Measurements from ENCODE around the gene PTPRN2. TPM values are rescaled to one million over a fixed set of nuclear protein-coding genes. Genes with fewer than 3 reads are reported as not detected.

Gene PTPRN2
- total and polyA plus RNA-seq, 2 experiments from 2014 or later: 0.28 TPM; not detected in 1

DNA sequence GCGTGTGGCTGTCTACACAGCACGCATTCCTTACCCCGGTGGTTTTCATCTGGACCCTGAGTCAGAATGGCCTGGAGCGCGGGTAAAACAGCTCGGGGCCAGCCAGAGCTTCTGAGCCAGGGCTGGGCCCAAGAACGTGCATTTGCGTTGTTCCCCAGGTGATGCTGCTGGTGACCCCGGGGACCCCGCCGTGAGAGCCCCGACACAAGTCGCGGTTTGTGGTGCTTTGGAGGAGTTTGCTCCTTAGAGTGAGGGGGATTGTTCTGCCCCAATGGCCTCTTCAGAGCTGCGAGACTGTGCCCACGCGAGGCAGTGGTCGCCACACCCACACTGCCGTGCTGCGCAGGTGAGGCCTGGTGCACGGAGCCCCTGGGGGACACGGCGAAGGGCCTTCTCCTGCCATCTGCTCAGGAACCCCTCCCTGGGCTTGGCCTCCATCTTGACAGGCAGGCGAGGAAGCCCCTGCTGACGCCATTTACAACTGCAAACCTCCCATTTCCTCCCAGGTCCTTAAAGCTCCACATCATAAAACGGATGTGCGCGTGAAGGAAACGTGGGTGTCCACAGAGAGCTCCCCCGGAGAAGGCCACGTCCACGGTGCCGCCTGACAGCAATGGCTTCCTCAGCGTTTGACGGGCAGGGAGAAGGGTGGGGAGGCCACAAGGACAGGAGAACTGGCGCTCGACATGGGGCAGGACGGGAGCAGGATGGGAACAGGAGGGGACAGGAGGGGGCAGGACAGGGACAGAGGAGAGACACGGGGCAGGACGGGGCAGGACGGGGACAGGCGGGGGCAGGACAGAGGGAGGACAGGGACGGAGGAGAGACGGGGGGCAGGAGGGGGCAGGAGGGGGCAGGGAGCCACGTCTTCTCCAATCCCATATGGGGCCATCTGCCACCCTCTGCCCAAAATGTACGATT lies 773.6 kb downstream of the PTPRN2 start:
- no peak overlapping the region for H3K27ac ChIP-seq
- TF ChIP-seq, protein P1, sequence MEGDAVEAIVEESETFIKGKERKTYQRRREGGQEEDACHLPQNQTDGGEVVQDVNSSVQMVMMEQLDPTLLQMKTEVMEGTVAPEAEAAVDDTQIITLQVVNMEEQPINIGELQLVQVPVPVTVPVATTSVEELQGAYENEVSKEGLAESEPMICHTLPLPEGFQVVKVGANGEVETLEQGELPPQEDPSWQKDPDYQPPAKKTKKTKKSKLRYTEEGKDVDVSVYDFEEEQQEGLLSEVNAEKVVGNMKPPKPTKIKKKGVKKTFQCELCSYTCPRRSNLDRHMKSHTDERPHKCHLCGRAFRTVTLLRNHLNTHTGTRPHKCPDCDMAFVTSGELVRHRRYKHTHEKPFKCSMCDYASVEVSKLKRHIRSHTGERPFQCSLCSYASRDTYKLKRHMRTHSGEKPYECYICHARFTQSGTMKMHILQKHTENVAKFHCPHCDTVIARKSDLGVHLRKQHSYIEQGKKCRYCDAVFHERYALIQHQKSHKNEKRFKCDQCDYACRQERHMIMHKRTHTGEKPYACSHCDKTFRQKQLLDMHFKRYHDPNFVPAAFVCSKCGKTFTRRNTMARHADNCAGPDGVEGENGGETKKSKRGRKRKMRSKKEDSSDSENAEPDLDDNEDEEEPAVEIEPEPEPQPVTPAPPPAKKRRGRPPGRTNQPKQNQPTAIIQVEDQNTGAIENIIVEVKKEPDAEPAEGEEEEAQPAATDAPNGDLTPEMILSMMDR (IDR thresholded peaks at IDR 0.05; ENCODE audit: low read depth, low read length): no peak
- DNase-seq (ENCODE audit: low read depth in 1 of 2, low spot score in 1 of 2): no peak

DNA sequence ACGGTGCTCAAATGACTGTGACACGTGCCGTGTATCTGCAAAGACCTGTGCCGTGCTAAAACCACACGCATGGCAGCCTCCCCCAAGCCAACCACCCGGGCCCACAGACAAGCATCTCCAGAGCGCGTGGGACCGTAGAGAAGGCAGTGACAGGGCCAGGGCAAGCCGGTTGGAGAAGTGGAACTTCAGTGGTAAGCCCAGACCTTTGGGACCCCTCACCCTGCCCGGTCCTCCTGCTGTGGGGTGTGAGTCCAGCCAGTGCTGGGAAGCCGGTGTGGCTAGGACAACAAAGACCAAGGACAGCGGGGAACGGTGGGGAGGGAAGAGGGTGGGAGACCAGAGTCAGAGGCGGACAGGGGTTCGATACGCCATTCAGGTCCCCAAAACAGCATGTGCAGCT lies 774.6 kb downstream of the PTPRN2 start:
- H3K4me1 ChIP-seq (ENCODE audit: low read depth): no peaks in the 10 kb centered on the region
- no peak overlapping the region for H3K27ac ChIP-seq
- no peaks in the 10 kb centered on the region for H3K27me3 ChIP-seq
- H3K4me3 ChIP-seq: no peak overlapping the region
- H3K36me3 ChIP-seq: no peaks in the 10 kb centered on the region
- DNase-seq (ENCODE audit: low read depth in 1 of 2, low spot score in 1 of 2): no peak
- TF ChIP-seq, protein P1 (IDR thresholded peaks at IDR 0.05; ENCODE audit: low read depth, low read length): no peak
- H3K9me3 ChIP-seq (ENCODE audit: low read depth): no peaks in the 10 kb centered on the region

More for the DNA sequence above, 773.6 kb downstream of the PTPRN2 start:
- Histone ChIP-seq H3K36me3 (no peaks in the 10 kb centered on the region), H3K27me3 (no peaks in the 10 kb centered on the region), H3K9me3 (ENCODE audit: low read depth) (no peaks in the 10 kb centered on the region), H3K4me3 (no peak overlapping the region), H3K4me1 (ENCODE audit: low read depth) (no peaks in the 10 kb centered on the region)

DNA sequence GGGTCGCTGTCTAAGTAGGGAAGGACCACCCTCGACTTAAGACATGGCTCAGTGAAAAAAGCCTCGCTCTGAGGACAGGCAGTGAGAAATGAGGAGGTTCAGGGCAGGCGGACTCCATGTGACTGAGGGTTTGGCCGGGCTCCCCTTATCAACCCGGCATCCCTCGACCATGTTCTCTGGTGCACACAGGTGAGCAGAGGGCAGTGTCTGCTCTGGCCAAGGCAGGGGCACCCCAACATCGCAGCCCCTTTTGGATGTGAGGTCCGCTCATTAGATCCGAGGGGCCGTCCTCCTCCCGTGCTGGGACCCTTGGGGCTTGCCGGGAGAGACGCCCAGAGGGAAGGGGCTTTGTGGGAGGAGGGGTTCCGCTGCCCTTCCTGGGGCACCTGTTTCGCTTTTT lies 775.7 kb downstream of the PTPRN2 start:
- H3K4me3 ChIP-seq: no peak overlapping the region
- TF ChIP-seq, protein P1 (IDR thresholded peaks at IDR 0.05; ENCODE audit: low read depth, low read length): no peak

DNA sequence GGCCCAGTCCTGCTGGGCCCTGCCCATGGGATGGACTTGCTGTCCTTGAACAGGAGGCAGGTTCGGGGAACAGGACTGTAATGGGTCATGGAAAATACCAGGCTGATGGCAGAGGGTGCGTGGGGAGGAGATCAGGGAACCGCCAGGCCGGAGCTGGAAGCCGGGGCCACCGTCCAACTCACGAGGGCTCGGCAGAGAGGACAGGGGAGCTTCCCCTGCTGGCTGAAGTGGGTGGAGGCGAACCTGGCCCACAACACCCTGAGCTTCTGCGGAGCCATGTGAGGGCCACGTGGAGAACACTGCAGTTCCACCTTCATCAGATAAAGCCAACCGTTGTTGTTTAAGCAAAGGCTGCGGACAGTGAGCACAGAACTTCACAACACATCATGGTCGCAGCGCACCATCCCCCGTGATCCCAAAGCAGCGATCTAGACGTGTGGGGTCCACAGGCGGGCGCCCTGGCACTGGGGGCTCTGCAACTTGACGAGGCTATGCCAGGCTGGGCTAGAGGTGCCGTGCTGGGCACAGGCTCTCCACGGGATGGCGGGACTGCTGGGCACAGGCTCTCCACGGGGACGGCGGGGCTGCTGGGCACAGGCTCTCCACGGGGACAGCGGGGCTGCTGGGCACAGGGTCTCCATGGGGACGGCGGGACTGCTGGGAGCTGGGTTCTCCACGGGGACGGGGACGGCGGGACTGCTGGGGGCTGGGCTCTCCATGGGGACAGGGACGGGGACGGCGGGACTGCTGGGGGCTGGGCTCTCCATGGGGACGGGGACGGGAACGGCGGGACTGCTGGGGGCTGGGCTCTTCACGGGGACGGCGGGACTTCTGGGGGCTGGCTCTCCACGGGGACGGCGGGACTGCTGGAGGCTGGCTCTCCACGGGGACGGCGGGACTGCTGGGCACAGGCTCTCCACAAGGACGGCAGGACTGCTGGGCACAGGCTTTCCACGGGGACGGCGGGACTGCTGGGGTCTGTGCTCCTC lies 777.5 kb downstream of the PTPRN2 start:
- no peak overlapping the region for H3K4me3 ChIP-seq
- H3K27ac ChIP-seq: no peak overlapping the region
- no peaks in the 10 kb centered on the region for H3K27me3 ChIP-seq
- no peaks in the 10 kb centered on the region for H3K9me3 ChIP-seq (ENCODE audit: low read depth)
- no peak for DNase-seq (ENCODE audit: low read depth in 1 of 2, low spot score in 1 of 2)
- TF ChIP-seq, protein P1 (IDR thresholded peaks at IDR 0.05; ENCODE audit: low read depth, low read length): no peak
- H3K36me3 ChIP-seq: no peaks in the 10 kb centered on the region
- H3K4me1 ChIP-seq (ENCODE audit: low read depth): no peaks in the 10 kb centered on the region

More for the DNA sequence above, 775.7 kb downstream of the PTPRN2 start:
- Histone ChIP-seq H3K27me3 (no peaks in the 10 kb centered on the region), H3K4me1 (ENCODE audit: low read depth) (no peaks in the 10 kb centered on the region), H3K36me3 (no peaks in the 10 kb centered on the region), H3K9me3 (ENCODE audit: low read depth) (no peaks in the 10 kb centered on the region), H3K27ac (no peak overlapping the region)
- DNase-seq (ENCODE audit: low read depth in 1 of 2, low spot score in 1 of 2): no peak

DNA sequence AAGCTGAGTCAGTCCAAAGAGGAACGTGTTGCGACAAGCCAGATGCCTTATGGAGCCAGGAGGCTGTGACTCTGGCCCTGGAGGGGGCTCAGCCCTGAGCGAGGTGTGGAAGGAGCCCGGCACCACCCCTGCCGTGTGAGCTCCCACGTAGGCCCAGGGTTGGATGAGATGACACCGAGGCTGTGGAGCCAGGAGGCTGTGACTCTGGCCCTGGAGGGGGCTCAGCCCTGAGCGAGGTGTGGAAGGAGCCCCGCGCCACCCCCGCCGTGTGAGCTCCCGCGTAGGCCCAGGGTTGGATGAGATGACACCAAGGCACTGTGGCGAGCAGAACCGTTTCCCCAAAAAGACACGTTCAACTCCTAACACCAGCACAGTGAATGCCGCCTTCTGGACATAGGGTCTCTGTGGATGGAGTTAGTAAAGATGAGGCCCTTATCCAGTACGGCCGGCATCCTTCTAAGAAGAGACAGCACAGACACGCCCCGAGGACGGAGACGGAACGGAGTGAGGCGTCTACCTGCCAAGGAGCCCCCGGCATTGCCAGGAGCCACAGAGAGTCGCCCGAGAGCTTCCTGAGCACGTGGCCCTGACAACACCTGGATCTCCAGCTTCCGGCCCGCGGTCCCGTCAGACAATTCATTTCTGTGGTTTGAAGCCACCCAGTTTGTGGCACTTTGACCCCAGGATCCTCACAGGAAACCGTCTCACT lies 778.3 kb downstream of the PTPRN2 start:
- H3K27ac ChIP-seq: no peak overlapping the region
- no peaks in the 10 kb centered on the region for H3K4me1 ChIP-seq (ENCODE audit: low read depth)
- H3K36me3 ChIP-seq: no peaks in the 10 kb centered on the region
- H3K9me3 ChIP-seq (ENCODE audit: low read depth): no peaks in the 10 kb centered on the region
- TF ChIP-seq, protein P1 (IDR thresholded peaks at IDR 0.05; ENCODE audit: low read depth, low read length): no peak
- DNase-seq (ENCODE audit: low read depth in 1 of 2, low spot score in 1 of 2): no peak
- no peak overlapping the region for H3K4me3 ChIP-seq
- H3K27me3 ChIP-seq: no peaks in the 10 kb centered on the region

Data from cardiac muscle cell (in vitro differentiated cells and primary cell).